ENCODE measurements around the gene ADORA1.

ADORA1 gene

DNA sequence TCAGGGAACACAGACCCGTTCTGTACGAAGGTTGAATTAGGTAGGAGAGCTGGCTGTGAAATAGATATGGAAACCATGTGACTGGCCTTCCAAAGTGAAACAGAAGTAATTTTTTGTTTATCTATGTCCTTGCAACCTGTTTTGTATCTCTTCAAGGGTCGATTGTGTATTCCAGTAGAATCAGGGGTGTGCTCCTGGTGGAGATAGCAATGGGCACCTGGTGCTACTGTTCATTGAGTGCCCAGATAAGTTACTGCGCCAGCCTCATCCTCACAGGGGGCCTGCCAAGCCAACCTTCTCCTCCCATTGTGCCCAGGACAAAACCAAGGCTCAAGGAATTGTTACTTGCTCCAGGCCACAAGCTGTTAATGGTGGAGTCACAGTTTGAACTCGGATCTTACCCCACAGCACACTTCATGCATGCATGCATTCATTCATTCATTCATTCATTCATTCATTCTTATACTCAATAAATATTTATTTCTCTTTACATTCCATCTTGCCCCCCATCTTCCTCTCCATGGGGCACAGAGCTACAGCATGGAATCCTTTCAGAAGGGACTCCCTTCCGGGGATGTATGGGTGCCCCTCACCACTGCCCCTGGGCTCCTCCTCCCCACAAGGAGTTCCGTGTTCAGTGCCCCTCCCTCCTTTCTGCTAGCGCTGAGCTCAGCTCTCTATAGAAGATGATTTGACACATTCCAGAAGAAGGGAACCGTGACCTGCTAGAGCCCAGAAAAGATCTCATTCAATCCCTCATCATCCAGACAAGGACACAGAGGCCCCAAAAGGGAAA, 24.0 kb downstream of the ADORA1 start:
- TF ChIP-seq, protein P1, sequence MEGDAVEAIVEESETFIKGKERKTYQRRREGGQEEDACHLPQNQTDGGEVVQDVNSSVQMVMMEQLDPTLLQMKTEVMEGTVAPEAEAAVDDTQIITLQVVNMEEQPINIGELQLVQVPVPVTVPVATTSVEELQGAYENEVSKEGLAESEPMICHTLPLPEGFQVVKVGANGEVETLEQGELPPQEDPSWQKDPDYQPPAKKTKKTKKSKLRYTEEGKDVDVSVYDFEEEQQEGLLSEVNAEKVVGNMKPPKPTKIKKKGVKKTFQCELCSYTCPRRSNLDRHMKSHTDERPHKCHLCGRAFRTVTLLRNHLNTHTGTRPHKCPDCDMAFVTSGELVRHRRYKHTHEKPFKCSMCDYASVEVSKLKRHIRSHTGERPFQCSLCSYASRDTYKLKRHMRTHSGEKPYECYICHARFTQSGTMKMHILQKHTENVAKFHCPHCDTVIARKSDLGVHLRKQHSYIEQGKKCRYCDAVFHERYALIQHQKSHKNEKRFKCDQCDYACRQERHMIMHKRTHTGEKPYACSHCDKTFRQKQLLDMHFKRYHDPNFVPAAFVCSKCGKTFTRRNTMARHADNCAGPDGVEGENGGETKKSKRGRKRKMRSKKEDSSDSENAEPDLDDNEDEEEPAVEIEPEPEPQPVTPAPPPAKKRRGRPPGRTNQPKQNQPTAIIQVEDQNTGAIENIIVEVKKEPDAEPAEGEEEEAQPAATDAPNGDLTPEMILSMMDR (IDR thresholded peaks at IDR 0.05; ENCODE audit: low read depth, low read length, missing control alignments): no peak
- H3K4me3 ChIP-seq (replicated peaks; ENCODE audit: low read depth, low read length): no peak overlapping the region
- DNase-seq (ENCODE audit: extremely low read depth, low read depth): no peak

DNA sequence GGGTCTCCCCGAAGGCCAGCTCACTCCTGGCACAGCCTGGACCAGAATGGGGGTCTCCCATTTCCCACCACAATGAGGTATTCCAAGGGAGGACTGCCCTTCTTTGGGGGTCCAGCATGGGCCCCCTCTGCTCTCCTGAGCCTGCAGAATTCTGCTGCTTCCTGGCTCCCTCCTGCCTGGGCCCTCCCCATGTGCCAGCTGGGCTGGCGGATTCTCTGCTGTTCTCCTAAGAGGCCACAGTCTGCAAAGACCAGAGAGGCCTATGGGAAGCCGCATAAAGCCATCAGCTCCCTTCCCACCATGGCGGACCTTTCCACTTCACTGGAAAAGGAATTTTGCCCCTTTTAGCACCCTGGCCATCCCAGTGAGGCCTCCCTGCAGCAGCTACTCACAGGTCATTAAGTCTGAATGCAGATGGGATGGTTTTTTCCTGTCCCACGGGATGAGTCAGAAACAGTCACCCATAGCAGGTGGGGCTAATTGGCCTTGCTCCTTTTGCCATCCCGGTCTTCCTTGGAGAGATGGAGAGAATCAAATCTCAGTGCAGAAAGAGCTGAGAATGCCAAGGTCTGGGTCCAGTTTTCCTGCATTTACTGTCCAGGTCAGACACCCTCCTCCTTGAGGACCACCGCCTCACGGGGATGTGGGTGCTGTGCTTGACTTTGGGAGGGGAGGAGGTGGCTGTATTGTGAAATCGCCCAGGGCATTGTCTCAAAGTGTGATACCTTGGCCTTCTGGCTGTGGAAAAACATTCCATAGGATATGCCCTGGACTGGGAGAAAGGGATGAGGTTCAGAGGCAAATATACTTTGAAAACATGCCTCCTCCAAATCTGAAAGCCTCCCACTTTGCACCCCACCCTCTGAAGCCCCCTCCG, 24.9 kb downstream of the ADORA1 start:
- TF ChIP-seq, protein P1 (IDR thresholded peaks at IDR 0.05; ENCODE audit: low read depth, low read length, missing control alignments): no peak
- no peak for DNase-seq (ENCODE audit: extremely low read depth, low read depth)
- no peak overlapping the region for H3K4me3 ChIP-seq (replicated peaks; ENCODE audit: low read depth, low read length)

DNA sequence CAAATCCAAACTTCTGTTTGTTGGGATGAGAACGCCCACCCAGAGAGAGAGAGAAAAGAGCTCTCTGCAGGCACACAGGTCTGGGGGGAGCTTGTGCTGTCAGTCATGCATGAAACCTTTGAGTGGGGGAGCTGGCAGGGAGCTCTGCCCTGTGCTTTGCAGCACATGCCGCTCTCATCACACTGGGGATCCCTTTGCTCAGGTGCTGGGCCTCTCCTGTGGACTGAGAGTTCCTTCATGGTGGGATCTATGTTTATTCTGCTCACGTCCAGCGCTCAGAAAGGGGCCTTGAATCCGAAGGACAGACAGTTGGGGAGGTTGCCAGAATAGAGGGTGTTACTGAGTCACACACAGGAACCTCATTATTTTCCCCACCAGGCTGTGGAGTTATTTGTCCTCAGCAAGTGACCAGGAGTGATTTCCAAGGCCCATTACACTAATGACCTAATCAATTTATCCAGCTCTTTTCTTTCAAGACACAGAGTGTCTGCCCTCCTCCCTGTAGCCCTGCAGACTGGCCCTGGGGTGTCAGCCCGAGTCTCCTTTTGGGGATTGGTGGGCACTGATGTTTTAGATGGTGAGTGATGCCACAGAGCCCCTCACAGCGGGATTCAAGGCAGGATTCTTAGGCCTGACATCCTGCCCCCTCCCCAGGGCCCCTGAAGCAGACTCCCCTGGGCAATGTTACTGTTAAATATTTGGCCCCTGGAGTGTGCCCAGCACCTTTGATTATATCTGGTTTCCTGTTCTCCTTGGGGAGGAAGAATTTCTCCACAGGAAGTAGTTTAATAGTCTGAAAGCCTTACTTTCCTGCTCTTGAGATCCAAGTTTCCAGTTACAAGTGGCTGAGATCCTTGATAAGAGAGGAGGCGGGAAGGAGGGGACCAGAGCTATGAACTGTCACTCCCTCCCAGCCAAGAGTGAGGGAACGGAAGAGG, 25.8 kb downstream of the ADORA1 start:
- no peak overlapping the region for H3K4me3 ChIP-seq (replicated peaks; ENCODE audit: low read depth, low read length)
- TF ChIP-seq, protein P1 (IDR thresholded peaks at IDR 0.05; ENCODE audit: low read depth, low read length, missing control alignments): no peak
- no peak for DNase-seq (ENCODE audit: extremely low read depth, low read depth)

DNA sequence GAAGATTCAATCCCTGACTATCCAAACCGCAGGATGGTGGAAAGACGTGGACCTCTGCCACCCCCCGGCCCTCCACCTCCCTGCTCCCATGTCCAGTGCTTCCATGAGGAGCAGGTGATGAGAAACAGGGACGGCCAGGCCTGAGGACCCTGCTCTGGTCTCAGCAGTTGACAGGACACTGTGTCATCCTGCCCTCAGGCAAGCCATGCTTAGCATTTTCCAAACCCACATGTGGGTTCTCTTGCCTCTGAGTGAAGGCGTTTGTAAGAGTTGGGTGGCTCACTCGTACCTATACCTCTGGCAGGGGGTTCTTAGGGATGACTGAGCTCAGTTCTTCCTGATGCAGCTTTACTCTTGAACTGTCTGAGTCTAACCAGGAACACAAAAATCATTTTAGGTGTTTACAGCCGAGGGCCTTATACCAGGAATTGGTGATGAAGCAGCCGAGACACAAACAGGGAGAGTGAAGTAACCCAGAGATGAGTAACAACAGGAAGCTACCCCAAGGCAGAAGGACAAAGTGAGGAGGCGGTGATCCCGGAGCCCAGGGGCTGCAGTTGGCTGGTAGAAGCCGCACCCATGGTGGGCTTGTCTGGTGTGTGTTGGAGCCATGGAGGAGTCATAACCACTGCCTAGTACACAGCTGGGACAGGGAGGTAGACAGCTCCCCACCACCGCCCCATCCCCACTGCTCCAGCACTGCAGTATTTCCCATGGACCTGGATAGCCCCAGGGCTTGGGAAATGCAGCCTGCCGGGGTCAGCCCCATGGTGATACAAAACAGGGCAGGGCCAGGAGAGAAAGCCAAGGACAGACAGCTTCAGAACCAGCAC, 26.7 kb downstream of the ADORA1 start:
- no peak for DNase-seq (ENCODE audit: extremely low read depth, low read depth)
- H3K4me3 ChIP-seq (replicated peaks; ENCODE audit: low read depth, low read length): no peak overlapping the region
- TF ChIP-seq, protein P1 (IDR thresholded peaks at IDR 0.05; ENCODE audit: low read depth, low read length, missing control alignments): no peak

DNA sequence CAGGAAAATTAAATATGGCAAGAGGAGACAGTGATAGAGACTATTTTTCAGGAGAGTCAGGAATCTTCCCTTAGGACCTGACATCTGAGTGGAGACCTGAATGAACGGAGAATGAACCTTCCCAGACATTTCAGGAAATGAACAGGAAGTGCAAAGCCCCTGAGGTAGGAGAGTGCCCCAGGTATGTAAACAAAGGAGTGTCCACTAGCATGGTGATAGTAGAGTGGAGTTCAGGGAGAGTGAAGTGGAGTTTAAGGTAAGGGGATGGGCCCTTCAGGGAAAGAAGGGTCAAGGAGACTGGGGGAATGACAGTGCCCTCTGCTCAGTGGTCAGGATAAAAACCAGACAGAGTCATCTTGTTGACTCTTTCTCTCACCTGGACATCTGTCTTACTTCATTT, 28.8 kb downstream of the ADORA1 start:
- no peak overlapping the region for H3K4me3 ChIP-seq (replicated peaks; ENCODE audit: low read depth, low read length)
- DNase-seq (ENCODE audit: extremely low read depth, low read depth): no peak
- TF ChIP-seq, protein P1 (IDR thresholded peaks at IDR 0.05; ENCODE audit: low read depth, low read length, missing control alignments): no peak

All from HFF-Myc (cell line).